Measurements from ENCODE around the gene ALKBH5.
A peak's percentile ranks its signal among the peaks of the same experiment; 100 is the strongest.

The ALKBH5 gene

DNA sequence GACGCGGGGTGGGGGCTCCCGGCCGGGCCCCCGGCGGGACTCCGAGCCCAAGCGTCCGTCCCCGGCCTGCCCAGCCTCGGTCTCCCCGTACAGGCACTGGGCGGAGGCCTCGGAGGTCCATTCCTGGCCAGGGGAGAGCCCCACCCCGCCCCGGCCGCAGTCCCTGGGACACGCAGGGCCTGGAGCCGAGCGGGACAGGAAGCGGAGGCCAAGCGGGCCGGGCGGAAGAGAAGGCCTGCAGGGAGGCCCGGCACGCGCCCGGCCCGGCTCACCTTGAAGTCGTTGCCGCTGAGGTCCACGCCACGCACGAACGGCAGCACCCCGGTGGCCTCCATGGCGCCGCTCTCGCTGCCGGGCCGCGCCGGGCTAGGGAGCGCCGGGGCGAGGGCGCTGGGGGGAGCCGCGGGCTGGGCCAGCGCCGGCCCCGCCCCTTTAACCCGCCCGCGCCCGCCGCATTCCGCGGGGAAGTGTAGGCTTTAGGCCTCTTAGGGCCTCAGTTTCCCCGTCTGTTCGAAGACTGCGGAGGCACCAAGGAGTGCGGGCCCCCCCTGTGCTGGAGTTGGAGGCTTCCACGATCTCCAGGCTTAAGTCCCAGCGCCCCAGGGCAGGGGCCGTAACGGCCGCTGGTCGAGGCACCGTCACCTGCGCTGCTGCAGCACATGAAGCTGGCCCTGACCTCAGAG, 74.9 kb downstream of the ALKBH5 start, which contains the start of gene FLII:
FLII (minus strand) TSS at position 383 of the 683 bp plus-strand sequence; CDS start at position 335, 48 bp downstream.
- no peaks in the 10 kb centered on the region for H3K27me3 Mint-ChIP-seq
- no peaks in the 10 kb centered on the region for H3K36me3 Mint-ChIP-seq
- H3K9me3 Mint-ChIP-seq (ENCODE audit: low read depth) = no peaks in the 10 kb centered on the region
- H3K4me3 Mint-ChIP-seq = peak within 1 kb of the TSS; percentile 98
- peak within 1 kb of the TSS; percentile 93 for H3K27ac Mint-ChIP-seq
- peaks cover 41% of the 10 kb centered on the region for H3K4me1 Mint-ChIP-seq (ENCODE audit: low read depth)

Measured in activated naive CD8-positive, alpha-beta T cell (primary cell).